Stimulated activated CD8-positive, alpha-beta memory T cell treated with anti-CD3 and anti-CD28 coated beads, Interleukin-12 subunit alpha, Interleukin-12 subunit beta, amount 100 ng/mL, for 24 hours (primary cell): ENCODE data around the gene CFLAR.
"Not testable (repeated sequence)": the region's sequence is repeated elsewhere in the genome, so short reads cannot be mapped to it uniquely, and the experiment has no call there.

ENCODE experiments used
- DNase-seq: peaks from one replicate; pipeline ENCODE4 v3.0.0-alpha.2; 2020; ENCODE audit errors: extremely low read depth

The CFLAR gene

GRCh38 chr2:201116115-201116958 is at the start of gene CFLAR:
Gene CFLAR, plus strand, starts transcription at chr2:201116164. Its CDS starts 13,702 bp downstream, at chr2:201129866.
- DNase-seq: no peak

GRCh38 chr2:201070948-201071478 is 45.0 kb upstream of the CFLAR start:
- no peak for DNase-seq

- peak; percentile 68 for DNase-seq
Measured at GRCh38 chr2:201071479-201072200, 44.3 kb upstream of the CFLAR start, which contains the start of the genes HYCC2 and NDUFB3. Gene HYCC2, minus strand, starts transcription at chr2:201071671. Its CDS starts 47,662 bp downstream, at chr2:201024009. Gene NDUFB3, plus strand, starts transcription at chr2:201072001. Its CDS starts 6,882 bp downstream, at chr2:201078883.

GRCh38 chr2:201072201-201072530 is 43.8 kb upstream of the CFLAR start:
- no peak for DNase-seq

GRCh38 chr2:201073071-201073470 is 42.9 kb upstream of the CFLAR start:
- DNase-seq: no peak

- no peak for DNase-seq
Measured at GRCh38 chr2:201074996-201075395, 41.0 kb upstream of the CFLAR start.

- no peak for DNase-seq
Measured at GRCh38 chr2:201084863-201085262, 31.1 kb upstream of the CFLAR start.

- no peak for DNase-seq
Measured at GRCh38 chr2:201090574-201090973, 25.4 kb upstream of the CFLAR start.

- DNase-seq: no peak
Measured at GRCh38 chr2:201093573-201093972, 22.4 kb upstream of the CFLAR start.

GRCh38 chr2:201100497-201100896 is 15.5 kb upstream of the CFLAR start:
- DNase-seq: no peak

- DNase-seq: no peak
Measured at GRCh38 chr2:201105759-201106158, 10.2 kb upstream of the CFLAR start.

GRCh38 chr2:201107624-201108023 is 8.3 kb upstream of the CFLAR start:
- no peak for DNase-seq

- no peak for DNase-seq
Measured at GRCh38 chr2:201108341-201108740, 7.6 kb upstream of the CFLAR start.

GRCh38 chr2:201109186-201109585 is 6.8 kb upstream of the CFLAR start:
- DNase-seq: no peak

- no peak for DNase-seq
Measured at GRCh38 chr2:201110615-201111014, 5.3 kb upstream of the CFLAR start.

GRCh38 chr2:201111096-201111495 is 4.9 kb upstream of the CFLAR start:
- DNase-seq: no peak

- no peak for DNase-seq
Measured at GRCh38 chr2:201114350-201114749, 1.6 kb upstream of the CFLAR start.

- DNase-seq: no peak
Measured at GRCh38 chr2:201114846-201115245, 1.1 kb upstream of the CFLAR start.

GRCh38 chr2:201116959-201117734 is 1.2 kb downstream of the CFLAR start:
- DNase-seq: no peak

- DNase-seq: not testable (repeated sequence)
Measured at GRCh38 chr2:201117735-201118094, 1.8 kb downstream of the CFLAR start.

GRCh38 chr2:201118121-201118960 is 2.4 kb downstream of the CFLAR start:
- DNase-seq: no peak
